GM19372 (cell line): ENCODE results near the gene DNAJC1.
A peak's percentile ranks its signal among the peaks of the same experiment; 100 is the strongest.
"Not testable (repeated sequence)": the region's sequence is repeated elsewhere in the genome, so short reads cannot be mapped to it uniquely, and the experiment has no call there.

Experiments used
- ATAC-seq: cut with Tn5 transposase; IDR thresholded peaks from one replicate; pipeline ENCODE4 v1.9.1; 2021; ENCODE audit warnings: mild to moderate bottlenecking, low read depth, moderate library complexity; ENCODE audit not compliant: unreplicated experiment

DNAJC1 gene

GRCh38 chr10:21919906-21920305 is 83.6 kb downstream of the DNAJC1 start:
- no peak for ATAC-seq

GRCh38 chr10:21919117-21919516 is 84.4 kb downstream of the DNAJC1 start:
- ATAC-seq, result no peak

GRCh38 chr10:21912625-21913024 is 90.9 kb downstream of the DNAJC1 start:
- ATAC-seq, result no peak

- ATAC-seq, result no peak
These were observed 92.7 kb downstream of the DNAJC1 start for GRCh38 chr10:21910798-21911197.

- no peak for ATAC-seq
These were observed 96.1 kb downstream of the DNAJC1 start for GRCh38 chr10:21907436-21907835.

GRCh38 chr10:21904930-21905329 is 98.6 kb downstream of the DNAJC1 start:
- ATAC-seq, result no peak

- ATAC-seq, result no peak
These were observed 103.8 kb downstream of the DNAJC1 start for GRCh38 chr10:21899736-21900135.

GRCh38 chr10:21895932-21896331 is 107.6 kb downstream of the DNAJC1 start:
- ATAC-seq, result no peak

- ATAC-seq, result no peak
These were observed 108.7 kb downstream of the DNAJC1 start for GRCh38 chr10:21894648-21895342.

GRCh38 chr10:21891439-21891838 is 112.1 kb downstream of the DNAJC1 start:
- no peak for ATAC-seq

GRCh38 chr10:21889477-21890275 is 113.9 kb downstream of the DNAJC1 start:
- ATAC-seq, result no peak

GRCh38 chr10:21888959-21889358 is 114.6 kb downstream of the DNAJC1 start:
- peak; percentile 98 for ATAC-seq

GRCh38 chr10:21885940-21886339 is 117.6 kb downstream of the DNAJC1 start:
- ATAC-seq, result no peak

GRCh38 chr10:21873198-21873597 is 130.3 kb downstream of the DNAJC1 start:
- ATAC-seq, result no peak

- not testable (repeated sequence) for ATAC-seq
These were observed 130.8 kb downstream of the DNAJC1 start for GRCh38 chr10:21872771-21873170.

- no peak for ATAC-seq
These were observed 132.7 kb downstream of the DNAJC1 start for GRCh38 chr10:21870849-21871248.

- not testable (repeated sequence) for ATAC-seq
These were observed 134.4 kb downstream of the DNAJC1 start for GRCh38 chr10:21869087-21869486.

- ATAC-seq, result no peak
These were observed 142.8 kb downstream of the DNAJC1 start for GRCh38 chr10:21860718-21861117.

GRCh38 chr10:21858455-21858854 is 145.1 kb downstream of the DNAJC1 start:
- ATAC-seq, result no peak

- no peak for ATAC-seq
These were observed 153.9 kb downstream of the DNAJC1 start for GRCh38 chr10:21849607-21850006.

GRCh38 chr10:21843645-21844044 is 159.9 kb downstream of the DNAJC1 start:
- ATAC-seq, result no peak

- not testable (repeated sequence) for ATAC-seq
These were observed 162.3 kb downstream of the DNAJC1 start for GRCh38 chr10:21841273-21841672.
